ENCODE data around the gene MYO9A.

MYO9A gene

GRCh38 chr15:71802770-71803169 lies 315.2 kb downstream of the MYO9A start:
- no peak for DNase-seq (ENCODE audit: low read depth)
- TF ChIP-seq CTCF (IDR thresholded peaks at IDR 0.05; ENCODE audit: control insufficient read depth, insufficient read depth, low read depth, low read length, missing control alignments) = peak; percentile 28
- no peak overlapping the region for H3K4me3 ChIP-seq (ENCODE audit: control insufficient read depth, low read depth, low read length)

- H3K4me3 ChIP-seq (ENCODE audit: control insufficient read depth, low read depth, low read length) = no peak overlapping the region
- no peak for DNase-seq (ENCODE audit: low read depth)
- no peak for TF ChIP-seq CTCF (IDR thresholded peaks at IDR 0.05; ENCODE audit: control insufficient read depth, insufficient read depth, low read depth, low read length, missing control alignments)
Measured at GRCh38 chr15:71801935-71802655, 315.9 kb downstream of the MYO9A start.

GRCh38 chr15:71800835-71801745 lies 316.9 kb downstream of the MYO9A start:
- DNase-seq (ENCODE audit: low read depth) = peak; percentile 59
- no peak overlapping the region for H3K4me3 ChIP-seq (ENCODE audit: control insufficient read depth, low read depth, low read length)
- peak; percentile 84 for TF ChIP-seq CTCF (IDR thresholded peaks at IDR 0.05; ENCODE audit: control insufficient read depth, insufficient read depth, low read depth, low read length, missing control alignments)

- no peak overlapping the region for H3K4me3 ChIP-seq (ENCODE audit: control insufficient read depth, low read depth, low read length)
- no peak for TF ChIP-seq CTCF (IDR thresholded peaks at IDR 0.05; ENCODE audit: control insufficient read depth, insufficient read depth, low read depth, low read length, missing control alignments)
- DNase-seq (ENCODE audit: low read depth) = no peak
Measured at GRCh38 chr15:71800190-71800589, 317.8 kb downstream of the MYO9A start.

GRCh38 chr15:71798641-71799040 lies 319.3 kb downstream of the MYO9A start:
- no peak overlapping the region for H3K4me3 ChIP-seq (ENCODE audit: control insufficient read depth, low read depth, low read length)
- no peak for TF ChIP-seq CTCF (IDR thresholded peaks at IDR 0.05; ENCODE audit: control insufficient read depth, insufficient read depth, low read depth, low read length, missing control alignments)
- no peak for DNase-seq (ENCODE audit: low read depth)

GRCh38 chr15:71792521-71792920 lies 325.4 kb downstream of the MYO9A start:
- peak; percentile 44 for DNase-seq (ENCODE audit: low read depth)
- no peak overlapping the region for H3K4me3 ChIP-seq (ENCODE audit: control insufficient read depth, low read depth, low read length)
- TF ChIP-seq CTCF (IDR thresholded peaks at IDR 0.05; ENCODE audit: control insufficient read depth, insufficient read depth, low read depth, low read length, missing control alignments) = no peak
